Uterus (tissue), 4 donors: ENCODE measurements around the gene RNF112. TPM values are rescaled to one million over a fixed set of nuclear protein-coding genes. Genes with fewer than 3 reads are reported as not detected.
A peak's percentile ranks its signal among the peaks of the same experiment; 100 is the strongest.

ENCODE experiments used
- DNase-seq, 2 donors: peaks; one replicate each; pipeline ENCODE4 v3.0.0-alpha.2; 2019 to 2020
- H3K27ac ChIP-seq, 2 donors: fragments of 200-600 bp; sonication (generic); 1 replicate in 1 of 2; 2 replicates in 1 of 2; pipeline ENCODE4 v1.5.1; 2016 to 2018
- H3K27me3 ChIP-seq, 2 donors: fragments of 200-600 bp; sonication (generic); one replicate each; pipeline ENCODE4 v1.5.1; 2018 to 2019; ENCODE audit warnings: control low read depth in 1 of 2
- H3K36me3 ChIP-seq, 2 donors: fragments of 200-600 bp; sonication (generic); one replicate each; pipeline ENCODE4 v1.5.1; 2019; ENCODE audit warnings: control low read depth in 1 of 2
- H3K4me1 ChIP-seq, 2 donors: fragments of 200-600 bp; sonication (generic); one replicate each; pipeline ENCODE4 v1.5.1; 2018 to 2019; ENCODE audit warnings: control low read depth in 1 of 2
- H3K4me3 ChIP-seq, 2 donors: fragments of 200-600 bp; sonication (generic); 1 replicate in 1 of 2; 2 replicates in 1 of 2; pipeline ENCODE4 v1.5.1; 2018 to 2019; ENCODE audit warnings: mild to moderate bottlenecking in 1 of 2
- H3K9me3 ChIP-seq, 2 donors: fragments of 200-600 bp; sonication (generic); one replicate each; pipeline ENCODE4 v1.5.1; 2019; ENCODE audit warnings: control low read depth in 1 of 2
- POLR2A ChIP-seq, 2 donors: fragments of 450-650 bp; IDR thresholded peaks; one replicate each; pipeline ENCODE4 v1.6.1; 2016; ENCODE audit warnings: antibody characterized with exemption in 2 of 2, mild to moderate bottlenecking in 1 of 2, moderate library complexity in 1 of 2
- intact Hi-C: fragments of 100-400 bp; cut with DNase I; formaldehyde crosslinking; loops from one replicate; pipeline ENCODE4 v1.15.1; 2023; ENCODE audit warnings: low total_unique reads
- total RNA-seq, 4 donors: library from RNA; depleted of rRNA in 3 of 4; stranded (reverse); fragments of >200 nt in 3 of 4; gene quantifications; one replicate each; pipeline versions ENCODE4 v1.1.0 to v1.2.4, GENCODE V29; 2014 to 2023
- TF ChIP-seq, protein P1 (sequence below), 4 experiments: fragments of 200-600 bp in 2 of 4; fragments of 450-650 bp in 2 of 4; sonication (generic) in 2 of 4; IDR thresholded peaks; one replicate each; pipeline ENCODE4 v1.5.1; 2016 to 2019; ENCODE audit warnings: antibody characterized with exemption in 4 of 4, mild to moderate bottlenecking in 2 of 4, moderate library complexity in 1 of 4
- donor health status: DM: yes; HTN: yes; CAD: no.

Gene RNF112
- total RNA-seq, 4 donors from 2014 or later, result 0.88 to 14.7 (median 3.7) TPM

- peak; percentile 92 to 93 for DNase-seq
- TF ChIP-seq, protein P1, sequence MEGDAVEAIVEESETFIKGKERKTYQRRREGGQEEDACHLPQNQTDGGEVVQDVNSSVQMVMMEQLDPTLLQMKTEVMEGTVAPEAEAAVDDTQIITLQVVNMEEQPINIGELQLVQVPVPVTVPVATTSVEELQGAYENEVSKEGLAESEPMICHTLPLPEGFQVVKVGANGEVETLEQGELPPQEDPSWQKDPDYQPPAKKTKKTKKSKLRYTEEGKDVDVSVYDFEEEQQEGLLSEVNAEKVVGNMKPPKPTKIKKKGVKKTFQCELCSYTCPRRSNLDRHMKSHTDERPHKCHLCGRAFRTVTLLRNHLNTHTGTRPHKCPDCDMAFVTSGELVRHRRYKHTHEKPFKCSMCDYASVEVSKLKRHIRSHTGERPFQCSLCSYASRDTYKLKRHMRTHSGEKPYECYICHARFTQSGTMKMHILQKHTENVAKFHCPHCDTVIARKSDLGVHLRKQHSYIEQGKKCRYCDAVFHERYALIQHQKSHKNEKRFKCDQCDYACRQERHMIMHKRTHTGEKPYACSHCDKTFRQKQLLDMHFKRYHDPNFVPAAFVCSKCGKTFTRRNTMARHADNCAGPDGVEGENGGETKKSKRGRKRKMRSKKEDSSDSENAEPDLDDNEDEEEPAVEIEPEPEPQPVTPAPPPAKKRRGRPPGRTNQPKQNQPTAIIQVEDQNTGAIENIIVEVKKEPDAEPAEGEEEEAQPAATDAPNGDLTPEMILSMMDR (IDR thresholded peaks at IDR 0.05), result no peak
- peak in 1 of 2 donors; percentile 22 for TF ChIP-seq POLR2A (IDR thresholded peaks at IDR 0.05)
- H3K27me3 ChIP-seq, result no peaks in the 10 kb centered on the region
- intact Hi-C loops, result no loop called here
- H3K36me3 ChIP-seq, result no peaks in the 10 kb centered on the region
- peak within 1 kb of the TSS; percentile 15 to 38 for H3K4me3 ChIP-seq
- peaks cover 30 to 32% of the 10 kb centered on the region in 2 donors for H3K4me1 ChIP-seq
- H3K9me3 ChIP-seq, result no peaks in the 10 kb centered on the region
- H3K27ac ChIP-seq, result peak within 1 kb of the TSS; percentile 91 to 97
These were observed 23.8 kb upstream of the RNF112 start, which contains the start of gene MFAP4 for GRCh38 chr17:19386974-19387920. TSS of gene MFAP4 (minus strand) at chr17:19387190. CDS start at chr17:19387155, 35 bp downstream.

- TF ChIP-seq POLR2A (IDR thresholded peaks at IDR 0.05), result no peak
- TF ChIP-seq, protein P1 (IDR thresholded peaks at IDR 0.05), result no peak
- Histone ChIP-seq H3K9me3 (no peaks in the 10 kb centered on the region), H3K27ac (peak overlapping the region; percentile 91 to 97), H3K4me3 (no peak overlapping the region), H3K4me1 (peaks cover 30 to 32% of the 10 kb centered on the region in 2 donors), H3K36me3 (no peaks in the 10 kb centered on the region), H3K27me3 (no peaks in the 10 kb centered on the region)
- intact Hi-C loops, result no loop called here
- no peak for DNase-seq
These were observed 23.0 kb upstream of the RNF112 start for GRCh38 chr17:19387921-19388521.

DNA sequence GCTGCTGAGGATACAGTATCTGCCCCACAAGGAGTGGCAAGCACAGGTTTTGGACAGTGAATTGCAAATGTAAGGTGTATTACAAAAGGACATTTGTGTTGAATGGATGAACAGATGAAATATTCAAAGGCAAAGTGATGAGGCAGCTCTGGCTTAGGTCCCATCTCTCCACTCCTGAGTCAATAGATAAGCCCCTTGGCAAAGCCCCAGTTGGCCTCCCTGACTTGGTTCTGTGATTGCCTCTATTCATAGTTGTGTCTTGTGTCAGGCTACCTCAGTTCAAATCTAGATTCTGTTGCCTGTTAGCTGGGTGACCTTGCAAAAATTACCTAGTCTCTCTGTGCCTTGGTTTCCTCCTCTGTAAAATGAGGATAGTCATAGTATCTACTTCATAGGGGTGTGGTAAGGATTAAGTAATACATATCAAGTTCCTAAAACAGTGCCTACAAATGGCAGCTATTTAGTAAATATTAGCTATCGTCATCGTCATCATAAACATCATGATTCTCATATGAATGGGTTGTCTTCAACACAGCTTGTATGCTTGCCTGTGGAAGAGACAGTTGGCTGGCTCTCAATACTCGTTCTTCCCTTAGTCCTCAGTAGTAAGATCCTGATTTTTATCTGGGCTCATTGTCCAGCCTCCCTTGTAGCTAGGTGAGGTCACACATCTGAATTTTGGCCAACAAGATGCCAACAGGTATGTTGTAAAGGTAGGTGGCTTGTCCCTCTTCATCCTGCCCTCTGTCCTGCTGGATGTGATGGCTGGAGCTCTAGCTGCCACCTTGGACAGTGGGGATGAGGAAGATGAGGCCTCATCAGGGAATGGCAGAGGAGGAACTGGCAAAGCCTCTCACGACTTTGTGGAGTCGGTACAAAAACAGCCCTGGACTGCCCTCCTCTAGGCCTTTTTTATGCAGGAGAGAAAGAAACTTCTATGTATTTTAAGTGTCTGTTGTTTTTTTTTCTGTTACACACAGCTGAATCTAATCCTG, 21.9 kb upstream of the RNF112 start:
- peak overlapping the region; percentile 91 to 97 for H3K27ac ChIP-seq
- H3K27me3 ChIP-seq, result no peaks in the 10 kb centered on the region
- no peaks in the 10 kb centered on the region for H3K9me3 ChIP-seq
- TF ChIP-seq POLR2A (IDR thresholded peaks at IDR 0.05), result no peak
- TF ChIP-seq, protein P1 (IDR thresholded peaks at IDR 0.05), result no peak
- no peak overlapping the region for H3K4me3 ChIP-seq
- peak; percentile 55 to 69 for DNase-seq
- intact Hi-C loops, result no loop called here
- peaks cover 26 to 29% of the 10 kb centered on the region in 2 donors for H3K4me1 ChIP-seq
- H3K36me3 ChIP-seq, result no peaks in the 10 kb centered on the region

DNA sequence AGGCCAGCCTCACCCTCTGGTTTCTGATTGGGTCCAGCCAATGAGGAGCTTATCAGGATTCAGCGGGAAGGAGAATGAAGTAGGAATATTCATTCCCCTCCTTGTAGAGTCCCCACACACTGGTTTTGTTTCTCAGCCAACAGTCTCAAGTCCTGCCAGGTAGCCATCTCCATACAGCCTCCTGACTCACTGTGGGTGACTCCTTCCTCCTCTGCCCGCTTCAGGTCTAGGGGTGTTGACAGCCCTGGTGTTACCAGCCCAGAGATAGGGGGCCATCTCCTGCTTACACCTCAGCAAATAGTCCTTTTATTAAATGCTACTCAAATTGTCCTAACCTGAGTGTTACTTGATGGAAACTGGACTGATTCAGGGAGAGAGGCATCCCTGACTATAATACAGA, 20.1 kb upstream of the RNF112 start:
- peaks cover 11 to 16% of the 10 kb centered on the region in 2 donors for H3K4me1 ChIP-seq
- intact Hi-C loops, result no loop called here
- DNase-seq, result peak in 1 of 2 donors; percentile 19

More for the DNA sequence above, 20.1 kb upstream of the RNF112 start:
- TF ChIP-seq, protein P1 (IDR thresholded peaks at IDR 0.05), result no peak
- TF ChIP-seq POLR2A (IDR thresholded peaks at IDR 0.05), result no peak
- H3K36me3 ChIP-seq, result no peaks in the 10 kb centered on the region
- no peaks in the 10 kb centered on the region for H3K9me3 ChIP-seq
- H3K27ac ChIP-seq, result peak overlapping the region; percentile 42 to 91
- H3K27me3 ChIP-seq, result no peaks in the 10 kb centered on the region
- H3K4me3 ChIP-seq, result no peak overlapping the region
